IMR-90 (cell line): ENCODE data around the gene FOXO6. TPM values are rescaled to one million over a fixed set of nuclear protein-coding genes. Genes with fewer than 3 reads are reported as not detected.

Experiments used
- ATAC-seq: fragments of 200-7000 bp; cut with Tn5 transposase; 2 replicates; pipeline ENCODE4 v1.9.1; 2020; ENCODE audit warnings: low read depth, mild to moderate bottlenecking, moderate library complexity
- BruUV-seq: library from RNA; stranded (reverse); fragments of 400-500 nt; replicated peaks from 2 replicates; lab custom pipeline; 2021; lab: Mats Ljungman, UMichigan
- CTCF ChIA-PET: fragments of 300-600 bp; formaldehyde crosslinking; extraction: SDS; loops from one replicate; lab custom pipeline; 2021; ENCODE audit warnings: antibody characterized with exemption; lab: Yijun Ruan, JAX
- POLR2A ChIA-PET: fragments of 300-600 bp; sonication (Branson Sonifier 250); formaldehyde crosslinking; loops from one replicate; lab custom pipeline; 2022; ENCODE audit warnings: antibody characterized with exemption; ENCODE audit not compliant: unreplicated experiment; lab: Charles Lee
- DNase-seq: peaks from one replicate; pipeline ENCODE4 v3.0.0; 2013
- H2AFZ ChIP-seq: replicated peaks from 2 replicates; pipeline ENCODE3; 2013; ENCODE audit warnings: low read length, mild to moderate bottlenecking; ENCODE audit not compliant: poor library complexity
- H2AK5ac ChIP-seq: 2 replicates; pipeline ENCODE4 v1.6.1; 2013; ENCODE audit warnings: low read depth, low read length, inconsistent platforms
- H2AK9ac ChIP-seq: replicated peaks from 2 replicates; pipeline ENCODE3; 2013; ENCODE audit warnings: mild to moderate bottlenecking, low read depth, low read length, moderate library complexity; ENCODE audit not compliant: poor library complexity
- H2BK120ac ChIP-seq: 2 replicates; pipeline ENCODE4 v1.6.1; 2013; ENCODE audit warnings: low read depth, low read length, inconsistent platforms
- H2BK15ac ChIP-seq: 3 replicates; pipeline ENCODE4 v1.6.1; 2013; ENCODE audit warnings: low read depth, low read length, inconsistent platforms
- H2BK20ac ChIP-seq: 2 replicates; pipeline ENCODE4 v1.6.1; 2013; ENCODE audit warnings: low read depth, mild to moderate bottlenecking, inconsistent platforms, low read length, moderate library complexity
- H2BK5ac ChIP-seq: 2 replicates; pipeline ENCODE4 v1.6.1; 2013; ENCODE audit warnings: mild to moderate bottlenecking, low read depth, low read length, inconsistent platforms; ENCODE audit not compliant: poor library complexity, severe bottlenecking
- H3K14ac ChIP-seq: replicated peaks from 2 replicates; pipeline ENCODE4 v1.6.1; 2013; ENCODE audit warnings: low read depth, low read length, inconsistent platforms
- H3K18ac ChIP-seq: 2 replicates; pipeline ENCODE4 v1.6.1; 2013; ENCODE audit warnings: low read depth, low read length, control low read depth
- H3K23ac ChIP-seq: 2 replicates; pipeline ENCODE4 v1.6.1; 2013; ENCODE audit warnings: low read depth, low read length, inconsistent platforms
- H3K27ac ChIP-seq: 2 replicates; pipeline ENCODE4 v1.5.1; 2013; ENCODE audit warnings: mild to moderate bottlenecking, control low read depth, low read length; ENCODE audit not compliant: insufficient read depth
- H3K27me3 ChIP-seq: 2 replicates; pipeline ENCODE4 v1.6.1; 2013; ENCODE audit warnings: low read length; ENCODE audit not compliant: control insufficient read depth, insufficient read depth
- H3K36me3 ChIP-seq: 2 replicates; pipeline ENCODE4 v1.6.1; 2013; ENCODE audit warnings: low read length, mixed read lengths; ENCODE audit not compliant: control insufficient read depth, insufficient read depth
- H3K4ac ChIP-seq: 2 replicates; pipeline ENCODE4 v1.6.1; 2013; ENCODE audit warnings: low read depth, low read length, inconsistent platforms
- H3K4me1 ChIP-seq: 2 replicates; pipeline ENCODE4 v1.6.1; 2013; ENCODE audit warnings: low read length, mixed read lengths; ENCODE audit not compliant: control insufficient read depth, insufficient read depth
- H3K4me2 ChIP-seq: 2 replicates; pipeline ENCODE4 v1.6.1; 2013; ENCODE audit warnings: low read depth, mild to moderate bottlenecking, control low read depth, low read length, moderate library complexity
- H3K4me3 ChIP-seq: 2 replicates; pipeline ENCODE4 v1.5.1; 2013; ENCODE audit warnings: low read depth, mild to moderate bottlenecking, control low read depth, low read length, moderate library complexity; ENCODE audit not compliant: insufficient read depth
- H3K56ac ChIP-seq: 2 replicates; pipeline ENCODE4 v1.6.1; 2013; ENCODE audit warnings: low read length, inconsistent platforms; ENCODE audit not compliant: insufficient read depth; ENCODE audit errors: extremely low read depth
- H3K79me1 ChIP-seq, 2 experiments: 2 replicates each; pipeline ENCODE4 v1.6.1; 2013; ENCODE audit warnings: low read length in 2 of 2, inconsistent platforms in 1 of 2, low read depth in 1 of 2
- H3K9ac ChIP-seq: 2 replicates; pipeline ENCODE4 v1.6.1; 2013; ENCODE audit warnings: low read depth, low read length, control low read depth
- H3K9me1 ChIP-seq: 2 replicates; pipeline ENCODE4 v1.6.1; 2013; ENCODE audit warnings: low read length, inconsistent platforms; ENCODE audit not compliant: insufficient read depth
- H3K9me3 ChIP-seq: 2 replicates; pipeline ENCODE4 v1.6.1; 2013; ENCODE audit warnings: low read length; ENCODE audit not compliant: control insufficient read depth, insufficient read depth
- H4K20me1 ChIP-seq: 2 replicates; pipeline ENCODE4 v1.6.1; 2013; ENCODE audit warnings: low read length, inconsistent platforms; ENCODE audit not compliant: insufficient read depth
- H4K5ac ChIP-seq: 2 replicates; pipeline ENCODE4 v1.6.1; 2013; ENCODE audit warnings: mild to moderate bottlenecking, low read depth, low read length, control low read depth
- H4K8ac ChIP-seq, 2 experiments: 2 replicates each; pipeline ENCODE4 v1.6.1; 2013; ENCODE audit warnings: low read depth in 2 of 2, low read length in 2 of 2, control low read depth in 1 of 2, inconsistent platforms in 1 of 2
- H4K91ac ChIP-seq: 2 replicates; pipeline ENCODE4 v1.6.1; 2013; ENCODE audit warnings: low read depth, low read length, inconsistent platforms; ENCODE audit not compliant: insufficient read depth
- CTCF ChIP-seq: conservative IDR thresholded peaks from 2 replicates; pipeline ENCODE4 v1.5.1; 2012; ENCODE audit warnings: mild to moderate bottlenecking, low read depth, low read length, improper control_type of control experiment
- FOS ChIP-seq: fragments of 150-350 bp; IDR thresholded peaks from 2 replicates; pipeline ENCODE4 v1.6.1; 2016; ENCODE audit warnings: low read depth, low read length
- MAFK ChIP-seq: IDR thresholded peaks from 2 replicates; pipeline ENCODE4 v1.6.1; 2012; ENCODE audit warnings: low read depth, low read length, improper control_type of control experiment
- MAZ ChIP-seq: IDR thresholded peaks from 2 replicates; pipeline ENCODE4 v1.6.1; 2012; ENCODE audit warnings: low read depth, mild to moderate bottlenecking, low read length, improper control_type of control experiment, moderate library complexity, borderline replicate concordance
- MXI1 ChIP-seq: IDR thresholded peaks from 2 replicates; pipeline ENCODE4 v1.6.1; 2012; ENCODE audit warnings: low read depth, mild to moderate bottlenecking, low read length, moderate library complexity, borderline replicate concordance
- POLR2A ChIP-seq: IDR thresholded peaks from 2 replicates; pipeline ENCODE4 v1.6.1; 2012; ENCODE audit warnings: mild to moderate bottlenecking, low read depth, low read length
- RFX5 ChIP-seq: IDR thresholded peaks from 2 replicates; pipeline ENCODE4 v1.8.0; 2012; ENCODE audit warnings: low read depth, mild to moderate bottlenecking, low read length, moderate library complexity
- WGBS, 2 experiments: methylation state at CpG; one replicate each; pipeline versions ENCODE4 v1.1.5 to v1.1.7; 2013; ENCODE audit warnings: missing lambda C conversion rate in 2 of 2; ENCODE audit not compliant: insufficient read length in 1 of 2; ENCODE audit errors: extremely low coverage in 2 of 2; 5-methylcytosine and 5-hydroxymethylcytosine counted together
- dilution Hi-C: fragments of 300-500 bp; cut with HindIII; formaldehyde crosslinking; loops from one replicate; pipeline ENCODE4 v1.14.3; 2018; ENCODE audit warnings: low sequenced_read_pairs; ENCODE audit not compliant: unreplicated experiment
- in situ Hi-C: fragments of 300-500 bp; cut with MboI; formaldehyde crosslinking; loops from 3 replicates; pipeline ENCODE4 v1.14.3; 2019; ENCODE audit warnings: low sequenced_read_pairs, inconsistent platforms, mixed read lengths
- intact Hi-C: fragments of 100-400 bp; cut with micrococcal nuclease; formaldehyde crosslinking; loops from 2 replicates; pipeline ENCODE4 v1.10.0; 2022
- polyA plus RNA-seq, 3 experiments: library from polyadenylated mRNA; depleted of rRNA; stranded (reverse); fragments of >200 nt; gene quantifications; 2 replicates each; pipeline ENCODE4 v1.2.3, GENCODE V29; 2012; ENCODE audit warnings: low replicate concordance in 1 of 3
- total RNA-seq: library from RNA; depleted of rRNA; stranded (reverse); fragments of >200 nt; gene quantifications from 2 replicates; pipeline ENCODE4 v1.2.3, GENCODE V29; 2012

FOXO6 gene
- total and polyA plus RNA-seq, 2 of the 4 experiments (the other 2 are of a cell fraction) = not detected

DNA sequence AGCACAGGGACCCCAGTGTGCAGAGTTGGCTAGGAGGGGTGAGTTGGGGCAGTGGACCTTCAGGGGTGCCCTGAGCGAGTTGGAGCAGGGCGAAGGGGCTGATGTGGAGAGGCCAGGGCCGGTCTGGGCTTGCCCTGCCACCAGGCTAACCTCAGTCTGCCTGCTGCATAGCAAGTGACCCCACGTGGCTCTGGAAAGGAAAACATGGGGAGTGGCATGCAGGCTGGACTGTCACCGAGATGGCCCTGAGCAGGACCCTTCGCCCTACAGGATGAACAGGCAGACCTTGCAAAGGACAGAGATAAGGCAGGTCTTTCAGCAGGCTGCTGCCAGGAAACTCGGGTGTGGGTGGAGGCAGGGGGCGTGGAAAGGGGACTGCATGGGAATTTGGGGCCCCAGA lies 51.5 kb downstream of the FOXO6 start:
- peaks cover 53% of the 10 kb centered on the region for H3K27me3 ChIP-seq
- H2AFZ ChIP-seq = peak overlapping the region; percentile 33
- H3K27ac ChIP-seq = no peak overlapping the region
- no peak overlapping the region for H3K4me3 ChIP-seq
- H3K9me1 ChIP-seq = no peaks in the 10 kb centered on the region
- in situ Hi-C loops (loop anchor here (25.0 kb wide), 1 partner anchor 375 kb away; no protein-coding TSS in a partner anchor), dilution Hi-C loops (no loop called here), intact Hi-C loops (no loop called here)
- ATAC-seq (no peak), DNase-seq (no peak)
- ChIA-PET POLR2A (no interaction called here), CTCF (no interaction called here)
- H2BK5ac ChIP-seq = no peak overlapping the region
- 0 out of 2 replicates have a peak, but pooled peaks cover 4% of the 10 kb centered on the region for H4K20me1 ChIP-seq
- 40% methylated on average over 4 of the region's 8 CpGs; no CpG with 5 or more reads in 1 of the 2 experiments for WGBS, 2 experiments
- no peak overlapping the region for H3K4me2 ChIP-seq
- H3K79me1 ChIP-seq = no peaks in the 10 kb centered on the region
- no peak overlapping the region for H2AK5ac ChIP-seq
- no peak overlapping the region for H3K23ac ChIP-seq
- 0 out of 2 replicates have a peak overlapping the region, but pooled peaks have one; percentile 11 for H3K18ac ChIP-seq
- BruUV-seq = no TSS peak
- no peak overlapping the region for H4K5ac ChIP-seq
- H3K14ac ChIP-seq = no peak overlapping the region
- no peak overlapping the region for H2BK120ac ChIP-seq
- peak overlapping the region; percentile 9 for H2AK9ac ChIP-seq
- no peak overlapping the region for H4K91ac ChIP-seq
- no peak overlapping the region for H3K56ac ChIP-seq
- no peak overlapping the region for H3K9ac ChIP-seq
- H3K4me1 ChIP-seq = no peaks in the 10 kb centered on the region
- H2BK15ac ChIP-seq = no peak overlapping the region
- TF ChIP-seq RFX5 = no peak
- no peak for TF ChIP-seq MAFK
- no peak for TF ChIP-seq FOS
- no peak for TF ChIP-seq CTCF
- TF ChIP-seq MXI1 = no peak
- TF ChIP-seq POLR2A = no peak
- no peak for TF ChIP-seq MAZ
- H3K9me3 ChIP-seq = peaks cover 6% of the 10 kb centered on the region
- no peak overlapping the region for H4K8ac ChIP-seq
- no peak overlapping the region for H2BK20ac ChIP-seq
- H3K4ac ChIP-seq = no peak overlapping the region
- no peaks in the 10 kb centered on the region for H3K36me3 ChIP-seq
